HK-2 (cell line): ENCODE results near the gene TREM2.
"Not testable (repeated sequence)": the region's sequence is repeated elsewhere in the genome, so short reads cannot be mapped to it uniquely, and the experiment has no call there.

Source experiments
- DNase-seq: peaks from one replicate; pipeline ENCODE4 v3.0.0-alpha.2; 2018; ENCODE audit not compliant: unreplicated experiment

TREM2 gene

DNA sequence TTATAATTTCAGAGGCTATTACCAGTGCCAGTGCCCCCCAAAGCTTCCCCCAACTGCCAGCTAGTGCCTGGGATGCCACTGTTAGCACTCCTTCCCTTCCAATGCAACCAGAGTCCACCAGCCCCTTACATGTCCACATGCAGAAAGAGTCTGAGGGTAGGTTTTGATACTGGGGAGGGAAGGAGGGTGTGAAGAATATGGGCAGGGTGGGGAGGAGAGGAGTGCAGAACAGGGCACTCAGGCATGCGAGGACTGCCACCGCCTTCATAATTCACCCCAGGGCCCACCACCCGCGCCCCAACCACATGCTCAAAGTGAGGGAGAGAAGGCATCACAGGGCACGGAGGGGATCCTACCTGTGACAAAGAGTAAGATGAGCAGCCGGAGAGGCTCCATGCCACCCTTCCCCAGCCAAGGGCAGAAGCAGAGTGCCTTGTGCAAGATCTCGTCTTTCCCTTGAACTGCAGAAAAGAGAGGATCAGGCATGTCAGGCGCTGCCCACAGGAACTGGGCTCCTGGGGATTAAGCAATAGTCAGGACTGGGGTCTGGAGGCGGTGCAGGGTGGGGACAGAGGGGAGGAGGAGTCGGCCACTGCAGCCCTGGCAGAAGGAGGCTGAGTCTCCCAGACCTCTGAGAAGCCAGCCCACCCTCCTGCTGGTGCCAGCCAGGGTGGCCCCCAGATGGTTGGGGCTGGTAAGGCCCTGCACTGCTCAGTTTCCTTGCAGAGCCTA lies at the start of gene TREM2:
Gene TREM2, minus strand, starts transcription at position 430 of the 732 bp plus-strand sequence. Its CDS starts 34 bp downstream, at position 396.
- DNase-seq, result no peak

DNA sequence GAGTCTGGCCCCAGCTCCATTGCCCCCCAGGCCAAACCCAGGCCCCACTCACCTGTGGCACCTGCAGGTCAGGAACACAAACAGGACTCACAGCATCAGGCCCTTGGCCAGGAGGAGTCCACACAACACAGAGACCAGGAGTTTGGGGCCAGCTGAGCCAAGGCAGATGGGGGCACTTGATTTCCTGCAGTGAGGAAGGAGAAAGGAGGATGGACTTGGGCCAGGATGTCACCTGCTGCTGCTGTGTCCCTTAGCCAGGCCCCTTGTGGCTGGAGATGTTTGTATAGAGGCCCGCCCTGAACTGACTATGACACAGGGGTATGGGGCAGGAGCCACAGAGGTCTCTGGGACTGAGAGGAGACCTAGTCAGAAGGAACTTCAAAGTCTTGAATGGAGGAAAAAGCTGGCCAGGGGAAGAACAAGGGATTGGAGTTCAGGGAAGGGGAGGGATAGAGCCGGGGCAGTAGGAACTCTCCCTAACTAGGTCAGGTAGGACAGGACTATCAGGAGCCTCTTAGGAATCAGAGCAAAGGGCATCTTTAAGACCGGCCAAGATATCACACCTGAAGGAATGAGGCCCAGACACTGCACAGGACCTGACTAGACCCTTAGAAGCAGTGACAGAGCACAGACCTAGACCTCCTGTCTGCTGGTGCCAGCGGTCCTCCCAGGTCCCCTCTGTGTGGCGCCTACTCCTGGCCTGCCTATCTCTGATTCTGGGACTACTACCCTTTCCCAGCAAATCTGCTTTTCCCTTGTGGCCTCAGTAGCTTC lies 46.8 kb upstream of the TREM2 start:
- no peak for DNase-seq

DNA sequence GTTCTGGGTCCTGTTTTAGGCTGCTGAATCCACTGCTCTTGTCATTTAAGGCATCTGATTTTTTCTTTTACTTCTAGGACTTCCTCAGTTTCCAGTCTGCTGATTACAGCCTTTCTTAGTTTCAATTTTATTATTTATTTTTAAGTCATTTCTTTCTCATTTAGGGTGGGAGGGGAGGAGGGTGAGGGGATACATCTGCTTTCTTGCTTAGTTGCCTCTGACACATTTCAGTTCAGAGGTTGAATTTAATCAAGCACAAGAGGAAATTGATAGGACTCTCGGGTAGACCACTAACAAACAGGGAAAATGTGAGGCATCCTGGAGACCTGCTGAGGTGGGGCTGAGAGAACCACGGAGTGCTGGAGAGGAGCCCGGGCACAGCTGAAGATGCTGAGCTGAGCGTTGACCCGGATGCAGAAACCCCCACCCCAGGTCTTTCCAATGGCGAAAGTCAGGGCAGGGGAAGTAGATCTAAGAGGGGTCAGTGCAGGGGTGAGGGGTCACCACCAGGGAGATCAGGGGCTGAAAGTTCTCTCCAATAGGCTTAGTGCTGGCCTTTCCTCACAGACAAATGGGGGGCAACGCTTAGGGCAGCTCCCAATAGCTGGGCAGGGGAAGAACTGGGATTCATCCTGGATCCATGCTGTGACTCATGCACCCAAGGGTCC lies 45.7 kb upstream of the TREM2 start:
- DNase-seq, result no peak

DNA sequence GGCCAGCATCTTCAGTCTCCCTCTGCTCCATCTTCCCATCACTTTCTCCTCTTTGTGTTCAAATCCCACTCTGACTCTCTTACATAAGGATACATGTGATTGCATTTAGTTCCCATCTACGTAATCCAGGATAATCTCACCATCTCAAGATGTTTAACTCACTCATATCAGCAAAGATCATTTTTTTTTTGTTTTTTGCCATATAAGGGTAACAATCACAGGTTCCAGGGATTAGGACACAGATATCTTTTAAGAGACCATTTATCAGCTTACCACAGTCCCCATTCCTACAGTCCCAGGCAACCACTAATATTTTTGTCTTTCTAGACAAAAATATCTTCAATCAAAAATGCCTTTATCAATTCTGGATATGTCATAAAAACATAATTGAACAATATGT lies 41.2 kb upstream of the TREM2 start:
- DNase-seq, result no peak

DNA sequence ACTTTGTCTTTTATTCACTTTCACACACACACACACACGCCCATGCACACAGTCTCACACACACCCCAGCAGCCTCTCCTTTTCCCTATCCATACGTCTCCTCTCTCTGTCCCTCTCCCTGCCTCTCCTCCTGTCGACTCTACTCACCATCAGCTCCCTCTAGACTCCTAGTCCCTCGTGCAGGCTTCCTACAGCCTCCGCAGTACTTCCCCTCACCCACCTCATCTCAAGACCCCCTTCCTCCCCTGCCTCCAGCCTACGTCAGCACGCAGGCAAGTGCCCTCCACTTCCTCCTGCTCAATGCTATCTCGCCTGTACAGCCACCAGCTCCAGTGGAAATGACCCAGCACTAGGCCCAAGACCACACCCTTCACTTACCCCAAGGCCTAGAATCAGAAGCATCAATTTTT lies 38.9 kb upstream of the TREM2 start:
- DNase-seq, result no peak

GRCh38 chr6:41200901-41201763 lies 38.2 kb upstream of the TREM2 start, which contains the start of gene TREML2:
TSS of gene TREML2 (minus strand) at chr6:41201149. CDS start at chr6:41201008, 141 bp downstream.
- DNase-seq, result no peak

DNA sequence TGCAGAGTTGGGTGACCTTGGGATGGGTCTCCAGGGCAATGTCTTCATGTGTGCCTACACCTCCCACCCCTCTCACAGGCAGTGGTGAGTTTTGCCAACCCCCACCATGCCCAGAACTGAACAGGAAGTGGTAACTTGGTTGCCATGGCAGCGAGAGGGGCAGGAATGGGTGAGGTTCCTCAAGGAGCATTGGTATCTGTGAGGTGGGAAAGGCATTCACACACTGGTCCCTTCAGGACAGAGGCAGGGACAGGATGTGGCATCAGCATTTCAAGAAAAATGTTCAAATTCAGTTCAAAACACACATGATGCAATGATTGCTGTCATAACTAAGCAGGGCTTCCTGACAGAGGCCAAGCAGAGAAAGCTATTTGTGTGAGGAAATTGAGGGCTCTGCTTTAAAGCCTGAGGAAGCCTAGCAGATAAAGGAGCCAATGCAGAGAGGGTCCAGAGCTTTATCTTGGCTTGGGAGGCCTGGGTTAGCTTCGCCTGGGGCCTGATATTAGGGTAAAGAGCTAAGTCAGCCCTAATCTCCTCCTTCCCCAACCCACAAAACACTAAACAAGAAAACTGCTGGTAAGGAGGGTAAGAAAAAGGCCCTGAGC lies 37.5 kb upstream of the TREM2 start:
- DNase-seq, result peak; percentile 21

DNA sequence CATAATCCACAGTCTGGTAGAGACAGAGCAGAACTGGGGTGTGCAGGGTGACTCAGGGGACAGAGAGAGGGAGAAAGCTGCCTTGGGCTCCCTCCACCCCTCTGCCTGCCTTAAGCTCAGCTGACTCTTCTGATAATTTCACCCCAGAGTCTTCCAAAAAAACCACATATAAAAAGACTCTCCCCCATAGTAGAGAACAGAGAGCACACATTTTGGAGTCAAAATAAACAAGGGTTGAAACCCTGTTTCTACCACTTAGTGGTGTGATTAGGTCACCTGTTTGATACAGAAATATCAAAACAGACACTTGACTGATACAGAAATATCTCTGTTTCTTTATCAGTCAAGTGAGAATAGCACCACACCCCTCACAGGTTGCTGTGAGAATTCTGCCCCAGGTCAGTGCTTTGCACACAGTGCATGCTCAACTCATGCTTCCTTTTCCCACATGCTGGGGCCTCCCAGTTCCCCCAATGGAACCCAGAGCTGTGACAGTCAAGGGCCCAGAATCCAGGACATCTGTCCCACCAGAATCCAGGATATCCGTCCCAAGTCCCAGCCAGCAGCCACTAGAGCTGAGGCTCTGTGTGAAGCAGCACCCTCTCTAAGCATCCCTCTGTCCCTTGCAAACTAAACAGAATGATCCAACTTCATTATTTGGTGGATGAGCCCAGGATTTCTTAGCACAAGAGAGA lies 36.8 kb upstream of the TREM2 start:
- no peak for DNase-seq

DNA sequence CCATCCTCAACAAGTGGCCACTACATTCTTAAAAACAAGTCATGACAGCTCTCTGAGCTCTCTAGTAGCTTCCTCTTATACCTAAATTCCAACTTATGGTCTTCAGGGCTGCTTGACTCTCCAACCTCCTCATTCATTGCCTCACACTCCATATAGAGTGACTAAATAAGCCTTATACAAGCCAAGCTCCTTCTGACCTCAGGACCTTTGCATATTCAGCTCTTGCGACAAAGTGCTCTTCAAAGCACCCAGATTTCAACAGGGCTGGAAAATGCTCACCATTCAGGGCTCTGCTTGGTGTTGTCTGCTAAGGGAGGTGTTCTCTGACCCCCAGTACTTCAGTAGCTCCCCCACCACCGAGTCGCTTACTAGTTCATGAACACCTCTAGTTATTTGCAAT lies 34.3 kb upstream of the TREM2 start:
- DNase-seq, result no peak

- DNase-seq, result no peak
These were observed 31.5 kb upstream of the TREM2 start for GRCh38 chr6:41194386-41194785.

- DNase-seq, result no peak
These were observed 31.0 kb upstream of the TREM2 start for GRCh38 chr6:41193884-41194283.

DNA sequence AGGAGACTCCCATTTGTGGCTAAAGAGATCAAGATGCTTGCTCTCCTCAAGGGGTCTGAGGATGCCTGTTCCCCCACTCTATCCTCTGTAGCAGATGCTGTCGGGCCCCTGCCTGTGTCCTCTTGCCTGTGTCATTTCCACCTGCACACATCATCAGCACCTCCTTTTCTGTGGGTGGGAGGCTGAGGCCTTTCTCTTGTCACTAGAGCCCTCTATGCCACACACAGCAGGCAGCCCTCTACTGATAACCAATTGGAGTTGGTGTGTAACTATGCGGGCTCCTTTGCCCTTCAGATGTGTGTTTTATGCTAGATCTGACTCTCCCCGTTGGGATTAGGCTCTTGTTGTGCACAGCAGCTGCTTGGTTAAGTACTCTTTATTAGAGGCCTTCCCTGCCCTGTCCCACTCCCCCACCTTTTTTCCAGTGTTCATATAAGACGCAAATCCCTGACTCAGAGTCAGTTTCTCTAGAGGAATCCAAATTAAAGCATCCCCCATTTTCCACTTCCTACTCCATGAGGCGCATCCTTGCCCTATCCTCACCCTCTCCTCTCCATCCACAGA lies 30.3 kb upstream of the TREM2 start:
- no peak for DNase-seq

- no peak for DNase-seq
These were observed 28.7 kb upstream of the TREM2 start for GRCh38 chr6:41191569-41191968.

- DNase-seq, result no peak
These were observed 27.9 kb upstream of the TREM2 start for GRCh38 chr6:41190791-41191190.

DNA sequence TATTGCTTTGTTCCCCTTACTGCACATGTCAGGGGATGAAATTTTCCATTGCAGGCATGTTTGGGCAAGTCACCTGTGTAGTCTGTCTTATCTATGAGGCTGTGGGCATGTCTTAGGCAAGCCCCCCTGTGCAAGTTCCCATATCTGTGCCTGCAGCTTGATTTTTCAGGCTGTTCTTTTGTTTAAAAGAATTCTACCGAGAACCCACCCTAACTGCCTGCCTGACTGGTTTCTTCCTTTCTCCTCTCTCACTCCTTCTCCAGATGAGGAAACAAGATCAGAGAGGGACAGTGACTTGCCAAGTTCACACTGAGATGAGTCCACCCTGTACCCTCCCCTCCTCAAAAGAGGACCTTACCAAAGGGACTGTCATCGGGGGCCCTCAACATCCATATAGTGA lies 27.1 kb upstream of the TREM2 start:
- no peak for DNase-seq

GRCh38 chr6:41189046-41189445 lies 26.1 kb upstream of the TREM2 start:
- not testable (repeated sequence) for DNase-seq

DNA sequence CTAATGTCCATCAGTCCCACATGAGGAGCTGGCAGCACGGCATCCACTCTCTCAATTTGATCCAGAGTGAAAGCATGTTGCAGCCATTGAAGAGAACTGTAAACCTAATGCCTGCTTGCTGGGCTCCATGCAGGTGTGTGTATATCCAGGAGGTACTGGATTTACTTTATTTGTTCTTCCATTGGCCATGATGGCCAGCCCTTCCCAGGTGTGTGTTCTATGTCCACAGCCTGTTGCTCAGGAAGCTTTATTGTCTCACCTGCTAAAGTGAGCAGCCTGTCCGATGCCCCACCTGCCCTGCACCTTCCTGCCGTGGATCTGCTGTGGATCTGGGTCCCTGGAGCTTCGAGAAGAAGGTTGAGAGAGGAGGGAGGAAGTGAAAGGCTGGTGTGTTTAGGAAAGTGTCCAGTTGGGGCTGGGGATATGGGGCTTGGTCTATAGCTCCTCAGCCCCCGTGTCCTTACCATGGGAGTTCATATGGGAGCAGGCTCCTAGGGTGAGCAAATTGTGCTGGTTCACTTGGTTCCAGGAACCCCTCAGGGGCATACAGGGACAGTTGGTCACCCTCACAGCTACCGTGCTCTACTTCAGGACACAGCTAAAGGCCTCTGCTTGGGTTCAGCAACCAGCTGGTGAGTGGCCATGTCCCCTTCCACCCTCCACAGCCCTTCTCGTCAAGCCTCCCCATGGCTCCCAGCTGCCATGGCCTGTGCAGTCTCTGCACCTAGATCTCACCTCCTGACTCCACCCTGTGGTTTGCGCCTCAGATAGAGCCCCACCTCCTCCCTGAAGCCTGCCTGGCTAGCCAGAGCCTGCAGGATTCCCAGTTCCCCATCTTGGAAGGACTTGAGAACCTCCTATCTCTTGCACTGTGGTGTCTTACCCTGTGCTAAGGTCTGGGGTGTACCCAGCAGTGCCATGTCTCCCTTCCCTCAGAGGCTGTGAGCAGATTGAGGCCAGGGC lies 25.3 kb upstream of the TREM2 start:
- no peak for DNase-seq

DNA sequence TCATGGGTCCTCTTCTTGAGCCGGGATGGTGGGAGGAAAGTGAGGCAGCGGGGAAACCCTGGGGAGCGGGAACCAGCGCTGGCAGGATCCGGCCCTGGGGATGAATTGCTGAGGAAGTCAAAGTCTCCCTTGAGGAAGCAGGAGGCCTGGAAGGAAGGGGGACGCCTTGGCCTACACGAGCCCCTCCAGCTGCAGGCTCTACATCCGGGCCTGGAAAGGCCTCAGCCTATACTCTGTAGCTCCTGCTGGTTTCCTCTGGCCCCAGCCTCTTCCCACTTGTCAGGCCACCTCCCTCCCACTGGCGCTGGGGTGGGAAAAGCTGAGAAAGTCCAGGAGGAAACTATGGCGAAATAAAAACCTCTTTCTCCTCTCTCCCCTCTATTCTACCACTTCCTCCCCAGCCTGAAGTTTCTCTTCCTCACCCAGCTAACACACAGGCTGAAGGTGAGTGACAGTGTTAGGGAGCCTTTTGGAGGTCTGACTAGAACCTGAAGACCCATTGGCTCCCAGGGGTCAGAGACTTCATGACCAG lies 23.2 kb upstream of the TREM2 start:
- no peak for DNase-seq

- DNase-seq, result no peak
These were observed 21.8 kb upstream of the TREM2 start for GRCh38 chr6:41184761-41185160.
